GOT3 (cell line): ENCODE data around the gene NEDD4L.
"Not testable (repeated sequence)": the region's sequence is repeated elsewhere in the genome, so short reads cannot be mapped to it uniquely, and the experiment has no call there.

Experiments used
- DNase-seq: peaks from one replicate; lab custom pipeline; 2025; ENCODE audit warnings: mixed read lengths; lab: John Stamatoyannopoulos, UW

Gene NEDD4L

GRCh38 chr18:58379443-58379842 is 335.4 kb downstream of the NEDD4L start:
- DNase-seq, result no peak

GRCh38 chr18:58380113-58380512 is 336.1 kb downstream of the NEDD4L start:
- DNase-seq, result not testable (repeated sequence)

DNA sequence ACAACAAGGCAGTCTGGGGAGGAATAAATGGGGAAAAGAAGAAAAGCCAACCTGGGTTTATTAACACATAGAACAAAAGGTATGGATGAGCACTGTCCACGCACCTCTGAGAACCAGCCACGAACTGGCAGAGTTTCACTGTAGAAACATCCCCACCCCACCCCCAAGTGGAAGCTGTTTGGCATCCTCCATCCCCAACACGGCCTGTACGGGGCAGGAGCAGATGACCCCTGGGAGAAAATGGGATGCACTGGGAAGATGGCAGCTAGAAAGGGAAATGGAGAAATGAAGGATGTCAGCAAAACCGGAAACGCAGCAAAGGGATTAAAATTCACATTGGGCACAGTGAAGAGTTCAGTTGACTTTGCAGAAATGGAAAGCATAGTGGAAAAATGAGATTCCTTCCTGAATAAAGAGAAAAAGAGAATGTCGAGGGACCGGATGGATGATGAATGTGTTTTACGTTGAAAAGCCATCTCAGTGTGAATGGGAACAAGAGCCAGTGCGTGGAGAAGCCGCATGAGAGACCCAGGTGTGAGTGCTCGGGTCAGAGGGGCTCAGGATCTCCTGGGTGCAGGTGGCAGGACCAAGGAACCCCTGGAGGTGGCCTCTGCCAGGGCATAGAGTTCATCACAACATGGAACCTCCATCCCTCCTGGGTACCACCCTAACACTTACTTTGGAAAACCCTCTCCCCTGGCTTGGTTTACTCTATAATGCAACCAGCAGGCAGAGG is 337.8 kb downstream of the NEDD4L start:
- DNase-seq, result no peak

DNA sequence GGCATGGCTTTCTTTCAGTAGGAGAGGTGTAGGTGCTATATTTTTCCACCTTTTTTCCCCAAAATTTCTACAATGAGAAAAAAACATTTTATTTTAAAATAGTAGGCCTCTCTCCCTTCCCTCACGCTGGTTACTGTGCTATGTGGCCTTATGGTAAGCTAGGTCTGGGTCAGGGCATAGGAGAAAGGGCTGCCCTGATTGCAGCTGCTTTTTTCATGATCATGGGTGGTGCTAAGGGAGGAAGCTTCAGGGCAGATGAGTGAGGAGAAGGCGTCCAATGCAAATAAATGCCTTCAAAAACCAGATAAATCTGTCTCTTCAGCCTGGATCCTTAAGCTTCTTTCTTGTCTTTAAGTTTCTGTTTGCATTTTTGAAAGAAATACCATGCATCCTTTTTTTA is 338.4 kb downstream of the NEDD4L start:
- no peak for DNase-seq

DNA sequence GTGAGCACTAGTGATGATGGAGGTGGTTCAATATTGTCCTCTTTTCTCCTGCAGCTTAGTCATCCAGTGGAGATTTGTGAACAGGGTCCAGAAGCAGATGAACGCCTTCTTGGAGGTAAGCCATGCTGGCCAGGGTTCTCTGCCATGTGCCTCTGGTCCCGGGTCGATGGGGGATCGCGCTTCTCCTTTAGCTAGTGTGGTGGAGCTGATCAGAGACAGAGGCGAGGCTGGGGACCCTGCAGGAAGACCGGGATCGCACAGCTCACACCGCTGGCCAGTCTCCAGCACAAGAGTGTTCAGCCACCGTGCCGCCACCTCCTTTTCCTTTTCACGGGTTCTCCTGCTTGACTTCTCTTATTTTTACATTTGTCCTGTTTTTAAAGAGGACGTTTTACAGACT is 341.4 kb downstream of the NEDD4L start:
- DNase-seq, result no peak

GRCh38 chr18:58386780-58387179 is 342.8 kb downstream of the NEDD4L start:
- no peak for DNase-seq

DNA sequence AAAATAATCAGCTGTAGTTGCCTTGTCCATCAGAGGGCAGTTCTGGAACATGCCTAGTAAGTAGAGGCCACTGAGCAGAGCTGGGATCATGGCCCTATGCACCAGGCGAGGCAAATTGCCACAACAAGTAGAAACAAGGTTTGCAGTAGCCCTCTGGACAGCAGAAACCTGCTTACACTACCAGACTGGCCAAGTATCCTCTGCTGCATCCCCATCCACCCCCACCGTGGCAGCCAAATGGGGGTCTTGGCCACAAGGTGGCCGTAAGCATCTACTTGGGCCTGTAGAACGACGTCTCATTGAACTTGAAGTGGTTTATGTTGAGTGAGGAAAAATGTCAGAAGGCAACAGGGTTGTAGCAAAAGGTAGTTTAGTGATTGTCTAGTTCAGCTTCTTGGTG is 343.7 kb downstream of the NEDD4L start:
- no peak for DNase-seq

DNA sequence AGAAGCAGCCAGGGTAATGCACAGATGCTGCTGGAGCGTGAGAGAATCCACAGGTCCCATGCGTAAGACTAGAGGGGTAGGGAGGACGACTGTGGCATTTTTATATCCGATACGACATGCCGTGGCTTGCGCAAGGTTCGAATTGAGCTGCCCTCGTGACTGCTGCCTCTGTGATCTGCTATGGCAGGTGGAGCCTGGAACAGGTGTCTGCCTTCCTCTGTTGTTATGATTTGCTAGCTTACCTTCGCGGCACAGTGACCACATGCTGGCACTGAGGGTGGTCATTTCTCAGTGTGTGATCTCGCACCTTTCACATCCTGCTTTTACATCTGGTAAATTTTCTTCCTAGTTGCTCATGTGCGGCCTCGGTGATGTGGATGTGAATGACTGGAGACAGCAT is 344.7 kb downstream of the NEDD4L start:
- DNase-seq, result no peak

- no peak for DNase-seq
These were observed 345.7 kb downstream of the NEDD4L start for GRCh38 chr18:58389745-58390144.

GRCh38 chr18:58390399-58390798 is 346.4 kb downstream of the NEDD4L start:
- DNase-seq, result no peak

DNA sequence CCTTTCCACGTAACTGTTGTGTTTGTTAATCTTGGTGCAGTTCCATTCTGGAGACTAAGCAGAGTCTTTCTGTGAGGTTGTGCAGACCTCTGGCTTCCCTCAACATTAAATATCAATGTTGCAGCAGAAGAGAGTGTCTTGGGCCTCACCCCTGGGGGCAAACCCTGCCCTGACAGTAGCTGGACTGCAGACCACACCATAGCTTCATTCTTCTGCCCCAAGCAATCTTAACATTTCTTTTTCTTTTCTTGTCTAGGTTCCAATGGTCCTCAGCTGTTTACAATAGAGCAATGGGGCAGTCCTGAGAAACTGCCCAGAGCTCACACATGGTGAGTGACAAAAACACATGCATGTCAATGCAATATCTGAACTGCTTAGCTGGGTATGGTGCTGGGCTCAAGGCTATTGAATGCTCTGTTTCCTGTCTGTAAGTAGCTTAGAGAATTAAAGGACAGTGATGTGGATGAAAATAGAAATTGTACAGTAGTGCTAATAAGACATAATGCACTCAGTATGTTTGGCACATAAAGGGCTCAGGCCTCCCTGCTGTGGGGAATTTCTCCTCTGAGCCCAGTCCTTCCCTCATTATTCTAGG is 347.3 kb downstream of the NEDD4L start:
- DNase-seq, result no peak

DNA sequence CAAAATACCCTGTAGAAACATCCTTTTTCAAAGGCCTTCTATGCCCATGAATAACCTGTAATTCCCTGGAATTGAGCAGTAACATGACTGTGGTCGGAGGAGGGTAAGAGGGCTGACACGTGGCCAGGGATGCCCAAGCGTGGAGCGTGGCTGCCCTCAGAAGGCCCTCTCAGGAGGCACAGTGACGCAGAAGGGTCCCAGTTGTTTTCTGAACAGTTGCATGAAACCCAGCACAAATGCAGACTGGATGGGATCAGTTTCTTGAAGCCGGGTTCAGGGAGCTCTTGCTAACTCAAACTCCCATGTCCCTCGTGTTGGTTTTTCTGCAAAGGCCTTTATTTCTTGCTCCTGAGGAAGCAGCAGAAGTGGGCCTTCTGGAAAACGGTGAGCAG is 347.9 kb downstream of the NEDD4L start:
- DNase-seq, result no peak

GRCh38 chr18:58392324-58393000 is 348.4 kb downstream of the NEDD4L start:
- no peak for DNase-seq

GRCh38 chr18:58393295-58393694 is 349.3 kb downstream of the NEDD4L start:
- no peak for DNase-seq

DNA sequence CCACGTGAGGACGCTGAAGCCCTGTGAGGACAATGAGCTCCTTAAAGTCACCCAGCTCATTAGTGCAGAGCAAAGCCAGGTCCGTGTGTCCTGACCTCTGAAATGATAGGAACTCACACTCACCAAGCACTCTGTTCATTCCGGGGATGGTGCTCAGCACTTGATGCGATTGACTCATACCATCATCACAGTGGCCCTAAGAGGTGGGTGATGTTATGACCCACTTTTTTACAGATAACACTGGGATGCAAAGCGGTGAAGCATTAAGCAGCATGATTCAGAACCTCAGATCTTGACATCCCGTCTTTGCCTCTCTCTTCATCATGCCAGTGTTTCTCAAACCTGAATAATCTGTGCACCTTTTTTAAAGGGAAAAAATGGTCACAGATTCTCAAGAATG is 350.0 kb downstream of the NEDD4L start:
- no peak for DNase-seq

DNA sequence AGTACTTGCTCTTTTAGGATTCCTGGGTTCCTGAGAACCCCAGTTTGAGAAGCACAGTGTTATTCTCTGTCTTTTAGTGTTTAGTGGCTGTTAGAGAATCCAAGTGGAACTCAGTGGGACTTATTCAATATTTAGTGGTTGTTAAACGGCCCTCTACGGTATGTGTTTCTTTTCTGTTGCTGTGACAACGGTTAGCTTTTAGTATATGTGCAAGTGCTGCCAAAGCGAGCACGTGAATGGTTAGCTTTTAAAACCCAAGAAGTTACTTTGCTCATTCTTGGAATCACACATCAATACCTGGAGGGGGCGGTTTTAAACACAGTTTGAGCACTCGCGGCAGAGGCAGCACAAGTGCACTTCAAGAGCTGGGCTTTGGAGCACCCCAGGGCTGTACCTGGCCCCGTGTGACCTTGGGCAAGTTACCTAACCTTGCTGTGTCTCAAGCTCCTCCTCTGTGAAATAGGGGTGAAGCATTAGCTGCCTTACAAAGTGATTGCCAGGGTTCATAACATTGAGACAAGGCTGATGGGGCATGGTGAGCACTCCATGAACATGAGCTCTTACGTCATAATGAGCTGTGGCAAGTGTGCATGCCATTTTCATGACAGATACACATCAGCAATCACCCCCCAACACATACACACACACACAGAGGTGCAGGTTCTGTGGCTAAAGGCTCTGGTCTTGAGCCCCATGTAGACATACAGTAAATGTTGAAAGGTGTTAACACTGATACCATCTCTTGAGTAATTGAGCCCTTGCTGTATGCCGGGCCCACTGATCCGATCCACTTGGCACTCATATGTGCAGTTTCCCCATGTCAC is 350.8 kb downstream of the NEDD4L start:
- DNase-seq, result no peak

DNA sequence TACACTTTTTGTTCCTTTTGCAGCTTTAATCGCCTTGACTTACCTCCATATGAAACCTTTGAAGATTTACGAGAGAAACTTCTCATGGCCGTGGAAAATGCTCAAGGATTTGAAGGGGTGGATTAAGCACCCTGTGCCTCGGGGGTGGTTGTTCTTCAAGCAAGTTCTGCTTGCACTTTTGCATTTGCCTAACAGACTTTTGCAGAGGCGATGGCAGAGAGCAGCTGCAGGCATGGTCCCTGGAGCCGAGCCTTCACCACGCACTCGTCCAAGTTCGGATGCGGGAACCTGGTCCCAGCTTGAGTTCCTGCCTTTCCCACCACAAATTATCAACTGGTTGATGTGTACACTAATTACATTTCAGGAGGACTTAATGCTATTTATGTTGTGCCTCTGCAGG is 352.1 kb downstream of the NEDD4L start:
- DNase-seq, result no peak

- DNase-seq, result no peak
These were observed 352.9 kb downstream of the NEDD4L start for GRCh38 chr18:58396966-58397365.

GRCh38 chr18:58397385-58398132 is 353.5 kb downstream of the NEDD4L start:
- DNase-seq, result no peak

DNA sequence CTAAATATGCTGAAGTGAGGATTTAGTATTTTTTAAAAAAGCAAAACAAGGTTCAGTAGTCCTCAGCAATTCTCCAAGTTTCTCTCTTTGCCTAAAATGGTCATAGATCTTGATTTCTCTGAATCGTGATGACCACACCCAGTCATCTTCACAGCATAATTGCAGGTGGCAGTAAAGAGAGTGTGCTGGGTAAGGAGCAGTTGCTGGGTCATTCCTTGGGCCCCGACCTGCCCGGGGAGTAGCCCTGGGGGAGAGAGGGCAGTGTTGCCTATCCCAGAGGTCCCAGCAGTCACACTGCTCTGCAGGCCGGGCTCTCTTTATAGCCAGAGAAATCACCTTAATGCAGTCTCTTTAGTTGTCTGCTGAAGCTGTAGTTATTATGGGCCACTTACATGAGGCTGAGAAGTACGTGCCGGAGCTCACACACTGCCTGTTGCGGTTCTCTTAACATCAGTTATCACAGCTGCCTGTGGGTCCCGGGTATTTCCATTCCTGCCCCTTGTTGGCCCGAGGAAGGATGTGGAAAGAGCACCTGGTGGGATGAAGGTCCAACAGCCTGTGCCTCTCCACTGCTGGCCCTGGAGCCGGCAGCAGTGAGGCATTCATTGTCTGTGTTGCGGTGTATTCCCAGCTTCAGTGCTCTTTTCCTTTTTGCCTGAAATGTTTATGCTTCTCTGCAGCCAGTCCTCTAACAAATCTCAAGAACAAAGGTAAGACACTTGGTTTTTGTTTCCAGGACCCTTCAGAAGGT is 354.8 kb downstream of the NEDD4L start:
- no peak for DNase-seq

DNA sequence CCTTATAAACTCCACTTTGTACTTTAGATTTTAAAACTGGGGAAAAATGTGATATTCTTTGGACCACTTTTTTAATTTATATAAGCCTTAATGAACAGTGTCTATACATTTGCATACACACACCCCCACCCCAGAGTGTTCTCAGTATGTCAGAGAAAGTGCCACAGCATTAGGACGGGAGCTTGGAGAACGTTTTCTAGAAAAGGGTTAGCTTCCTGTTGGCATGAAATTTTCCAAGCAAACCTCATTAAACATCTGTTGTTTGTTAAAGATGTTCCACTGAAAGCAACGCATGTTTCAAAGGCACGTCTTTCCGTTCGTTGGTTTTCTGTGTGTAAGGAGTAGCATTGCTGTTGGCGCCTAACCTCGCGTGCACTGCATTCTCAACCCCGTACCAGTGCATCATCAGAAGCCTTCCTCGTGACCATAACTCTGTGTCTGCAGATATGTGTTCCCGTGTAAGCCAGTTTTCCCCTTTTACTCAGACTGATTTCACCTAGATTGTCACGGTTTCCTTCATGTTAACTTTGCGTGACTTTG is 356.4 kb downstream of the NEDD4L start:
- DNase-seq, result no peak
